Keratinocyte (primary cell): ENCODE measurements around the gene RBBP5. TPM values are rescaled to one million over a fixed set of nuclear protein-coding genes. Genes with fewer than 3 reads are reported as not detected.

Experiments
- DNase-seq: peaks from one replicate; pipeline ENCODE4 v3.0.0-alpha.2; 2011; ENCODE audit warnings: low read depth, missing footprints, low spot score
- FAIRE-seq: peaks from 2 replicates; lab custom pipeline; 2011; peaks lifted over from hg19 to GRCh38; lab: Jason Lieb, UNC
- H2AFZ ChIP-seq: 2 replicates; pipeline ENCODE4 v1.6.0; 2012; ENCODE audit warnings: low read length, control low read depth, inconsistent platforms; ENCODE audit not compliant: control insufficient read depth
- H3K27ac ChIP-seq: 2 replicates; pipeline ENCODE4 v1.5.1; 2011; ENCODE audit warnings: low read length; ENCODE audit not compliant: control insufficient read depth, insufficient read depth
- H3K27me3 ChIP-seq: 3 replicates; pipeline ENCODE4 v1.6.0; 2011; ENCODE audit warnings: low read length; ENCODE audit not compliant: control insufficient read depth, insufficient read depth; ENCODE audit errors: extremely low read depth
- H3K36me3 ChIP-seq, 2 experiments: 2 replicates in 1 of 2; 3 replicates in 1 of 2; pipeline ENCODE4 v1.5.1; 2011; ENCODE audit warnings: low read length in 2 of 2, mild to moderate bottlenecking in 1 of 2; ENCODE audit not compliant: control insufficient read depth in 2 of 2, insufficient read depth in 2 of 2; ENCODE audit errors: extremely low read depth in 1 of 2
- H3K4me1 ChIP-seq: 3 replicates; pipeline ENCODE4 v1.5.1; 2011; ENCODE audit warnings: low read length; ENCODE audit not compliant: control insufficient read depth, insufficient read depth; ENCODE audit errors: extremely low read depth
- H3K4me2 ChIP-seq: 3 replicates; pipeline ENCODE4 v1.6.0; 2011; ENCODE audit warnings: low read depth, low read length; ENCODE audit not compliant: control insufficient read depth, insufficient read depth; ENCODE audit errors: extremely low read depth
- H3K4me3 ChIP-seq, 3 experiments: fragments of 200-600 bp in 1 of 3; sonication (generic) in 1 of 3; 2 replicates in 2 of 3; 3 replicates in 1 of 3; pipeline ENCODE4 v1.5.1; 2011 to 2016; ENCODE audit warnings: low read length in 3 of 3, mild to moderate bottlenecking in 3 of 3, control low read depth in 2 of 3, inconsistent platforms in 1 of 3, low read depth in 1 of 3, mixed read lengths in 1 of 3, mixed run types in 1 of 3, moderate library complexity in 1 of 3; ENCODE audit not compliant: control insufficient read depth in 2 of 3, insufficient read depth in 2 of 3; ENCODE audit errors: extremely low read depth in 1 of 3
- H3K79me2 ChIP-seq: 2 replicates; pipeline ENCODE4 v1.6.0; 2012; ENCODE audit warnings: low read length; ENCODE audit not compliant: control insufficient read depth, insufficient read depth
- H3K9ac ChIP-seq: 3 replicates; pipeline ENCODE4 v1.6.0; 2011; ENCODE audit warnings: low read length; ENCODE audit not compliant: control insufficient read depth, insufficient read depth; ENCODE audit errors: extremely low read depth
- H3K9me1 ChIP-seq: 3 replicates; pipeline ENCODE4 v1.6.0; 2011; ENCODE audit warnings: low read length; ENCODE audit not compliant: control insufficient read depth, insufficient read depth; ENCODE audit errors: extremely low read depth
- H3K9me3 ChIP-seq: 2 replicates; pipeline ENCODE4 v1.5.1; 2012; ENCODE audit warnings: low read depth, low read length; ENCODE audit not compliant: control insufficient read depth
- H4K20me1 ChIP-seq: 3 replicates; pipeline ENCODE4 v1.6.0; 2011; ENCODE audit warnings: low read length; ENCODE audit not compliant: control insufficient read depth, insufficient read depth; ENCODE audit errors: extremely low read depth
- EZH2 ChIP-seq: IDR thresholded peaks from one replicate; pipeline ENCODE4 v1.6.1; 2012; ENCODE audit warnings: inconsistent platforms, mild to moderate bottlenecking, low read length, moderate library complexity
- dilution Hi-C: fragments of 300-500 bp; cut with MboI; formaldehyde crosslinking; loops from one replicate; pipeline ENCODE4 v1.7.0; 2020; ENCODE audit warnings: low sequenced_read_pairs; ENCODE audit not compliant: extremely low pct_ligation_motif_present
- polyA plus RNA-seq, 5 experiments: library from polyadenylated mRNA; depleted of rRNA in 3 of 5; stranded (reverse) in 3 of 5; stranded (forward) in 1 of 5; unstranded in 1 of 5; fragments of >200 nt; gene quantifications; 1 replicate in 1 of 5; 2 replicates in 3 of 5; 3 replicates in 1 of 5; pipeline versions ENCODE4 v1.2.1 to v1.2.3, GENCODE V29; 2011 to 2012; ENCODE audit warnings: missing spikeins in 2 of 5, low read depth in 1 of 5, low replicate concordance in 1 of 5
- TF ChIP-seq, protein P1 (sequence below), 3 experiments: IDR thresholded peaks in 1 of 3; conservative IDR thresholded peaks in 1 of 3; optimal IDR thresholded peaks in 1 of 3; 2 replicates in 2 of 3; 3 replicates in 1 of 3; pipeline versions ENCODE3 to v1.5.1; 2011; ENCODE audit warnings: low read length in 3 of 3, mild to moderate bottlenecking in 3 of 3, moderate library complexity in 2 of 3, control low read depth in 1 of 3, inconsistent platforms in 1 of 3; ENCODE audit not compliant: insufficient read depth in 2 of 3; ENCODE audit errors: extremely low read depth in 1 of 3

RBBP5 gene
- polyA plus RNA-seq, 1 donor (not counting 4 experiments of a cell fraction or from before 2014, with no cell fraction given), result 12.3 TPM

DNA sequence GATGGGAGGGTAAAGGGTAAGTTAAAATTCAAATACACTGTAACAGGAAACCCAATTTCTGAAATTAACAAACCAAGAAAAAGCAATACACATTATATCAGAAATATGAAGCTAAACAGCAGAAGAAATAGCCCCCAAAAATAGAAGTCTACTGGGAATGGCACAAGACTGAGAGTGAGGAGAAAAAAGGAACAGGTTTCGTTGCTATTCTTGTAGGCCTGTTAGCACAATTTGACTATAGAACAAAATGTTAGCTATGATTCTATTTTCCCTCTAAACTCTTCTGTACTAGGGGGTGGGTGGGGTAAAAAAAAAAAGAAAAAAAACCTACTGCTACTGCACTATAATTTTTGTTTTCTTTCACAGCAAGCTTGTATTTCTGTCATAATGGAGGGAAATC lies 12.5 kb downstream of the RBBP5 start:
- no peaks in the 10 kb centered on the region for H3K4me1 ChIP-seq
- H3K27ac ChIP-seq, result no peak overlapping the region
- no peak overlapping the region for H3K9ac ChIP-seq
- no peak overlapping the region for H3K4me3 ChIP-seq
- no peak overlapping the region for H2AFZ ChIP-seq
- H3K9me1 ChIP-seq, result no peaks in the 10 kb centered on the region
- peaks cover 2 to 11% of the 10 kb centered on the region in 2 experiments for H3K36me3 ChIP-seq
- TF ChIP-seq EZH2, result no peak
- TF ChIP-seq, protein P1, sequence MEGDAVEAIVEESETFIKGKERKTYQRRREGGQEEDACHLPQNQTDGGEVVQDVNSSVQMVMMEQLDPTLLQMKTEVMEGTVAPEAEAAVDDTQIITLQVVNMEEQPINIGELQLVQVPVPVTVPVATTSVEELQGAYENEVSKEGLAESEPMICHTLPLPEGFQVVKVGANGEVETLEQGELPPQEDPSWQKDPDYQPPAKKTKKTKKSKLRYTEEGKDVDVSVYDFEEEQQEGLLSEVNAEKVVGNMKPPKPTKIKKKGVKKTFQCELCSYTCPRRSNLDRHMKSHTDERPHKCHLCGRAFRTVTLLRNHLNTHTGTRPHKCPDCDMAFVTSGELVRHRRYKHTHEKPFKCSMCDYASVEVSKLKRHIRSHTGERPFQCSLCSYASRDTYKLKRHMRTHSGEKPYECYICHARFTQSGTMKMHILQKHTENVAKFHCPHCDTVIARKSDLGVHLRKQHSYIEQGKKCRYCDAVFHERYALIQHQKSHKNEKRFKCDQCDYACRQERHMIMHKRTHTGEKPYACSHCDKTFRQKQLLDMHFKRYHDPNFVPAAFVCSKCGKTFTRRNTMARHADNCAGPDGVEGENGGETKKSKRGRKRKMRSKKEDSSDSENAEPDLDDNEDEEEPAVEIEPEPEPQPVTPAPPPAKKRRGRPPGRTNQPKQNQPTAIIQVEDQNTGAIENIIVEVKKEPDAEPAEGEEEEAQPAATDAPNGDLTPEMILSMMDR (optimal IDR thresholded peaks at IDR 0.05 in 1 of 3, IDR thresholded peaks at IDR 0.05 in 1 of 3, conservative IDR thresholded peaks at IDR 0.05 in 1 of 3; ENCODE audit: extremely low read depth in 1 of 3, insufficient read depth in 2 of 3, low read length in 3 of 3), result no peak
- no peaks in the 10 kb centered on the region for H4K20me1 ChIP-seq
- dilution Hi-C loops, result no loop called here
- FAIRE-seq, result no peak
- DNase-seq, result no peak
- no peak overlapping the region for H3K4me2 ChIP-seq
- H3K9me3 ChIP-seq, result no peaks in the 10 kb centered on the region
- H3K79me2 ChIP-seq, result peaks cover 2% of the 10 kb centered on the region
- H3K27me3 ChIP-seq, result no peaks in the 10 kb centered on the region

GRCh38 chr1:205108464-205108863 lies 13.3 kb downstream of the RBBP5 start:
- Histone ChIP-seq H3K4me2 (no peak overlapping the region), H3K79me2 (peaks cover 2% of the 10 kb centered on the region), H3K4me3 (no peak overlapping the region), H2AFZ (no peak overlapping the region), H3K27me3 (no peaks in the 10 kb centered on the region), H3K4me1 (no peaks in the 10 kb centered on the region), H3K9me3 (no peaks in the 10 kb centered on the region), H3K27ac (no peak overlapping the region), H3K9ac (no peak overlapping the region), H4K20me1 (no peaks in the 10 kb centered on the region), H3K36me3 (peaks cover 6 to 15% of the 10 kb centered on the region in 2 experiments), H3K9me1 (no peaks in the 10 kb centered on the region)
- DNase-seq (no peak), FAIRE-seq (no peak)
- dilution Hi-C loops, result no loop called here
- TF ChIP-seq EZH2, result no peak
- TF ChIP-seq, protein P1 (optimal IDR thresholded peaks at IDR 0.05 in 1 of 3, IDR thresholded peaks at IDR 0.05 in 1 of 3, conservative IDR thresholded peaks at IDR 0.05 in 1 of 3; ENCODE audit: extremely low read depth in 1 of 3, insufficient read depth in 2 of 3, low read length in 3 of 3), result no peak
